Kidney (tissue), 14 donors: Measurements from ENCODE around the gene RYR2. TPM values are rescaled to one million over a fixed set of nuclear protein-coding genes. Genes with fewer than 3 reads are reported as not detected.

Source experiments
- DNase-seq, 5 donors: peaks; one replicate each; pipeline ENCODE4 v3.0.0-alpha.2; 2013 to 2020
- FAIRE-seq: peaks from 2 replicates; lab custom pipeline; 2012; peaks lifted over from hg19 to GRCh38; lab: Jason Lieb, UNC
- H3K27ac ChIP-seq, 2 donors: one replicate each; pipeline ENCODE4 v1.7.0; 2013; ENCODE audit warnings: low read depth in 2 of 2, low read length in 2 of 2, inconsistent platforms in 1 of 2
- H3K27me3 ChIP-seq: one replicate; pipeline ENCODE4 v1.7.1; 2013; ENCODE audit warnings: low read length, inconsistent platforms; ENCODE audit not compliant: control insufficient read depth, insufficient read depth
- H3K36me3 ChIP-seq, 3 donors: one replicate each; pipeline versions ENCODE4 v1.7.0 to v1.7.1; 2013; ENCODE audit warnings: low read length in 3 of 3, control low read depth in 1 of 3, inconsistent platforms in 1 of 3; ENCODE audit not compliant: insufficient read depth in 3 of 3, control insufficient read depth in 2 of 3
- H3K4me1 ChIP-seq, 3 donors: one replicate each; pipeline versions ENCODE4 v1.7.0 to v1.7.1; 2013; ENCODE audit warnings: low read length in 3 of 3, inconsistent platforms in 1 of 3, low read depth in 1 of 3; ENCODE audit not compliant: control insufficient read depth in 2 of 3, insufficient read depth in 2 of 3
- H3K4me3 ChIP-seq, 3 donors: one replicate each; pipeline versions ENCODE4 v1.7.0 to v1.8.1; 2013; ENCODE audit warnings: low read length in 3 of 3, control low read depth in 1 of 3, inconsistent platforms in 1 of 3
- H3K9ac ChIP-seq, 3 donors: one replicate each; pipeline versions ENCODE4 v1.7.0 to v1.7.1; 2013; ENCODE audit warnings: low read length in 3 of 3, control low read depth in 1 of 3, inconsistent platforms in 1 of 3
- H3K9me3 ChIP-seq, 3 donors: one replicate each; pipeline versions ENCODE4 v1.7.0 to v1.7.1; 2013; ENCODE audit warnings: low read length in 3 of 3, control low read depth in 1 of 3, inconsistent platforms in 1 of 3; ENCODE audit not compliant: control insufficient read depth in 2 of 3, insufficient read depth in 1 of 3
- intact Hi-C: fragments of 100-400 bp; cut with DNase I; formaldehyde crosslinking; loops from one replicate; pipeline ENCODE4 v1.11.1; 2022
- polyA plus RNA-seq: library from polyadenylated mRNA; stranded (reverse); fragments of 350-450 nt; fragmentation: Illumina TruSeq; extraction: RNeasy Lipid Tissue Mini Kit (QIAGEN cat#74804); gene quantifications from one replicate; pipeline ENCODE4 v1.2.3, GENCODE V29; 2014; ENCODE audit warnings: low read depth, low replicate concordance; ENCODE audit not compliant: insufficient read depth
- total RNA-seq: library from RNA; stranded (reverse); fragmentation: NEBNext Ultra II Directional; extraction: Animal tissue kit (Norgen Biotek cat#: 25700); gene quantifications from one replicate; pipeline ENCODE4 v1.2.1, GENCODE V29; 2021
- TF ChIP-seq, protein P1 (sequence below): IDR thresholded peaks from 3 replicates; pipeline ENCODE4 v1.5.1; 2012; ENCODE audit warnings: mild to moderate bottlenecking, moderate library complexity, borderline replicate concordance; ENCODE audit not compliant: insufficient read depth; ENCODE audit errors: extremely low read depth
- donor health status: control.
- donor health status: control.
- donor health status: control.
- donor health status: control.
- donor health status: control.
- donor health status: DM: yes; HTN: yes; CAD: no.
- donor health status: Normal renal cell carcinoma (clear cell type).

RYR2 gene
- total and polyA plus RNA-seq, 2 donors from 2014 or later: 0.28 to 0.60 TPM

DNA sequence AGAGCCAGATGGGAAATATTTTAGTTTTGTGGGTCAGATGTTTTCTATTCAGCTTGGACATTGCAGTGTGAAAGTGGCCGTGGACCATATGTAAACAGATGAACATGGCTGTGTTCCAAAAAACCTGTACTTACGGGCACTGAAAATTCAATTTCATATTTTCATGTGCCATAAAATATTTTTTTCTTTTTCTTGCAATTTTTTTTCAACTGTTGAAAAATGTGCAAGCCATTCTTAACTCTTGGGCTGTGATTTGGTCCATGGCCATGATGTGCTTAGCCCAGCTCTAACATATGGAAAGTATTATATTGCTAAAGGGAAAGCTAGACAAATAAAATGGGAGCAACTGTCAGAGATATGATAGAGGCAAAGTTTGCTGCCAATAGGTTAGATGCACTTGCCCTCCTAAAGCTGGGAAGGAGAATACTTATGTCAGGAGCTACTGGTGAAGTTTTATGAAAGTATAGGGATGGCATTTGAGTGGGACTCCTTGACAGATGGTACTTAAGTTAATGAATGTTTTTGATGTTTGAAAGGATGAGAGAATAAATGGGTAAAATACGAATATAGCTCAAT is 240.3 kb downstream of the RYR2 start:
- no peak for DNase-seq
- no peaks in the 10 kb centered on the region for H3K36me3 ChIP-seq
- intact Hi-C loops: no loop called here
- H3K4me3 ChIP-seq: no peak overlapping the region
- TF ChIP-seq, protein P1, sequence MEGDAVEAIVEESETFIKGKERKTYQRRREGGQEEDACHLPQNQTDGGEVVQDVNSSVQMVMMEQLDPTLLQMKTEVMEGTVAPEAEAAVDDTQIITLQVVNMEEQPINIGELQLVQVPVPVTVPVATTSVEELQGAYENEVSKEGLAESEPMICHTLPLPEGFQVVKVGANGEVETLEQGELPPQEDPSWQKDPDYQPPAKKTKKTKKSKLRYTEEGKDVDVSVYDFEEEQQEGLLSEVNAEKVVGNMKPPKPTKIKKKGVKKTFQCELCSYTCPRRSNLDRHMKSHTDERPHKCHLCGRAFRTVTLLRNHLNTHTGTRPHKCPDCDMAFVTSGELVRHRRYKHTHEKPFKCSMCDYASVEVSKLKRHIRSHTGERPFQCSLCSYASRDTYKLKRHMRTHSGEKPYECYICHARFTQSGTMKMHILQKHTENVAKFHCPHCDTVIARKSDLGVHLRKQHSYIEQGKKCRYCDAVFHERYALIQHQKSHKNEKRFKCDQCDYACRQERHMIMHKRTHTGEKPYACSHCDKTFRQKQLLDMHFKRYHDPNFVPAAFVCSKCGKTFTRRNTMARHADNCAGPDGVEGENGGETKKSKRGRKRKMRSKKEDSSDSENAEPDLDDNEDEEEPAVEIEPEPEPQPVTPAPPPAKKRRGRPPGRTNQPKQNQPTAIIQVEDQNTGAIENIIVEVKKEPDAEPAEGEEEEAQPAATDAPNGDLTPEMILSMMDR: no peak
- H3K9ac ChIP-seq: no peak overlapping the region
- no peak overlapping the region for H3K27ac ChIP-seq
- no peaks in the 10 kb centered on the region for H3K4me1 ChIP-seq
- H3K9me3 ChIP-seq: no peaks in the 10 kb centered on the region
- FAIRE-seq: no peak
- H3K27me3 ChIP-seq: no peaks in the 10 kb centered on the region

DNA sequence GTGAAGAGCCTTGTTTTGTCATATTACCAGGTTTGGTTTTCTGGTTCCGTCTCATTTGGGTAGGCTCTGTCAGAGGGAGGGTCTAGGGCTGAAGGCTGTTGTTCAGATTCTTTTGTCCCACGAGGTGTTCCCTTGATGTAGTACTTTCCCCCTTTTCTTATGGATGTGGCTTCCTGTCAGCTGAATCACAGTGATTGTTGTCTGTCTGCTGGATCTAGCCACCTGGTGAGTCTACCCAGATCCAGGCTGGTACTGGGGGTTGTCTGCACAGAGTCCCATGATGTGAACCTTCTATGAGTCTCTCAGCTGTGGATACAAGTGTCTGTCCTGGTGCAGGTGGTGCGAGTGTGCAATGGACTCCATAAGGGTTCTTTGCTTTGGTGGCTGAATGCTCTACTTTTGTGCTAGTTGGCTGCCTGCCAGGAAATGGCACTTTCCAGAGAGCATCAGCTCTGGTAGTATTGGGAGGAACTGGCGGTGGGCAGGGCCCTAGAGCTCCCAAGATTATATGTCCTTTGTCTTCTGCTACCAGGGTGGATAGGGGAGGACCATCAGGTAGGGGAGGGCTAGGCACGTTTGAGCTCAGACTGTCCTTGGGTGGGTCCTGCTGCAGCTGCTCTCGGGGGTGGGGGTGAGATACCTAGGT is 246.0 kb downstream of the RYR2 start:
- Histone ChIP-seq H3K27me3 (no peaks in the 10 kb centered on the region), H3K27ac (no peak overlapping the region), H3K4me1 (no peaks in the 10 kb centered on the region), H3K36me3 (no peaks in the 10 kb centered on the region), H3K9ac (no peak overlapping the region), H3K4me3 (no peak overlapping the region), H3K9me3 (no peaks in the 10 kb centered on the region)
- FAIRE-seq (no peak), DNase-seq (no peak)
- intact Hi-C loops: no loop called here
- TF ChIP-seq, protein P1: no peak

DNA sequence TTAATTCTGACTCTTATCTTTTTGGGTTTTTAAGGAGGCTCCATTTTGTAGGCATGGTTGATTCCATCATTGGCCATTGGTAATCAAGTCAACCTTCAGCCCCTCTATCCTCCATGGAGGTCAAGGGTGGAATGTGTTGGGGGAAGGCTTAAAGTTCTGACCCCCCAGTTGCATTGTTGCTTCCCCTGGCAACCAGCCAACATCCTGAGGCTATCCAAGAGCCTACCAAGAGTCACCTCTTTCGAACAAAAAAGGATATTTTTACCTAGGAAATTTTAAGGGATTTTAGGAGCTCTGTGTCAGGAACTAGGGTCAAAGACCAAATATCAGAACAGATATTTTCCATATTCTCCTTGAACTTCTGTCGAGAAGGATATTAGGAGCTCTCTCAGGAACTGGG is 251.8 kb downstream of the RYR2 start:
- no peak for DNase-seq
- no peaks in the 10 kb centered on the region for H3K4me1 ChIP-seq
- H3K9me3 ChIP-seq: no peaks in the 10 kb centered on the region
- TF ChIP-seq, protein P1: no peak
- H3K4me3 ChIP-seq: no peak overlapping the region
- intact Hi-C loops: no loop called here
- no peak overlapping the region for H3K9ac ChIP-seq
- no peaks in the 10 kb centered on the region for H3K27me3 ChIP-seq
- no peaks in the 10 kb centered on the region for H3K36me3 ChIP-seq
- no peak overlapping the region for H3K27ac ChIP-seq
- no peak for FAIRE-seq
